GM12872 (cell line): ENCODE data around the gene AP5B1.

Source experiments
- TF ChIP-seq, protein P1 (sequence below): IDR thresholded peaks from 3 replicates; pipeline ENCODE4 v1.5.1; 2011; ENCODE audit warnings: low read depth, mild to moderate bottlenecking, low read length, moderate library complexity; ENCODE audit not compliant: insufficient read depth

The AP5B1 gene

DNA sequence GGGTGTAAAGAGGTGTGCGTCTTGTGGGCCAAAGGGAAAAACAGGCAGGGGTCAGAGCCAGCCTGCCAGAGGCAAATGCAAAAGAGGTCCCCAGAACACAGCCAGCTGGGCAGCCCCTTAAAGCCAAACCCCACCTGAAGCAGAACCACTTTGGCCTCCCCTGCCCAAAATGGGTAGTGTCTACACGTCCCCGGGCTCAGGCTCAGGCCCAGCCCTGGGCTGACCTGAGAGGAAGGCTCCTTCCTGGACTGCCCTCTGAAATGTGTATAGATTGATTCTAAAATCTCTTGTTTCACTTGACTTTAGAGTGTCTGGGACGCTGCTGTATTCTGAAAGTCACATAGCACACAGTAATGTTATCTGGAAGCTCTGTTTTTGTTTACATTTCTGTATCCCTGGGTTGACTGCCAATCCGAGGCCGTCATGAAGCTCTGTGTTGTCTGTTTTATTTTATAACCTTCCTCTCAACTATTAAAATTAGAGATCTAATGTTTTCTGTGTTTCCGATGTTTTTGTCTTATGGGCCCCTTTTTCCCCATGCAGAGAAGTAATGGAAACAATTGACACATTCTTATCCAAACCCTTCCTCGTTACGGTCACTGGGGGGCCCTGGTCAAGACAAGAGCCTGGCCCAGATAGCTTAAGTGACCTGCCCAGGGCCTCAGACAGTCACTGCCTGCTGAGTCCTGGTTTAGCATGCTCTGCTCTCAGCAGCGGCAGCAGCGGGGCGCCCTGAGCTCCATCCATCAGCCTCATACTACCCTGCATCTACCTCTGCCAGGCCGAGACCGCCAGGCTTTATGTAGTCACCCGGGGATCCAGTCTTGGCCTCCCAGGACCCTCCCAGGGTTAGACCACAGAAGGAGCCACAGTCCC is 16.2 kb upstream of the AP5B1 start:
- TF ChIP-seq, protein P1, sequence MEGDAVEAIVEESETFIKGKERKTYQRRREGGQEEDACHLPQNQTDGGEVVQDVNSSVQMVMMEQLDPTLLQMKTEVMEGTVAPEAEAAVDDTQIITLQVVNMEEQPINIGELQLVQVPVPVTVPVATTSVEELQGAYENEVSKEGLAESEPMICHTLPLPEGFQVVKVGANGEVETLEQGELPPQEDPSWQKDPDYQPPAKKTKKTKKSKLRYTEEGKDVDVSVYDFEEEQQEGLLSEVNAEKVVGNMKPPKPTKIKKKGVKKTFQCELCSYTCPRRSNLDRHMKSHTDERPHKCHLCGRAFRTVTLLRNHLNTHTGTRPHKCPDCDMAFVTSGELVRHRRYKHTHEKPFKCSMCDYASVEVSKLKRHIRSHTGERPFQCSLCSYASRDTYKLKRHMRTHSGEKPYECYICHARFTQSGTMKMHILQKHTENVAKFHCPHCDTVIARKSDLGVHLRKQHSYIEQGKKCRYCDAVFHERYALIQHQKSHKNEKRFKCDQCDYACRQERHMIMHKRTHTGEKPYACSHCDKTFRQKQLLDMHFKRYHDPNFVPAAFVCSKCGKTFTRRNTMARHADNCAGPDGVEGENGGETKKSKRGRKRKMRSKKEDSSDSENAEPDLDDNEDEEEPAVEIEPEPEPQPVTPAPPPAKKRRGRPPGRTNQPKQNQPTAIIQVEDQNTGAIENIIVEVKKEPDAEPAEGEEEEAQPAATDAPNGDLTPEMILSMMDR = no peak

DNA sequence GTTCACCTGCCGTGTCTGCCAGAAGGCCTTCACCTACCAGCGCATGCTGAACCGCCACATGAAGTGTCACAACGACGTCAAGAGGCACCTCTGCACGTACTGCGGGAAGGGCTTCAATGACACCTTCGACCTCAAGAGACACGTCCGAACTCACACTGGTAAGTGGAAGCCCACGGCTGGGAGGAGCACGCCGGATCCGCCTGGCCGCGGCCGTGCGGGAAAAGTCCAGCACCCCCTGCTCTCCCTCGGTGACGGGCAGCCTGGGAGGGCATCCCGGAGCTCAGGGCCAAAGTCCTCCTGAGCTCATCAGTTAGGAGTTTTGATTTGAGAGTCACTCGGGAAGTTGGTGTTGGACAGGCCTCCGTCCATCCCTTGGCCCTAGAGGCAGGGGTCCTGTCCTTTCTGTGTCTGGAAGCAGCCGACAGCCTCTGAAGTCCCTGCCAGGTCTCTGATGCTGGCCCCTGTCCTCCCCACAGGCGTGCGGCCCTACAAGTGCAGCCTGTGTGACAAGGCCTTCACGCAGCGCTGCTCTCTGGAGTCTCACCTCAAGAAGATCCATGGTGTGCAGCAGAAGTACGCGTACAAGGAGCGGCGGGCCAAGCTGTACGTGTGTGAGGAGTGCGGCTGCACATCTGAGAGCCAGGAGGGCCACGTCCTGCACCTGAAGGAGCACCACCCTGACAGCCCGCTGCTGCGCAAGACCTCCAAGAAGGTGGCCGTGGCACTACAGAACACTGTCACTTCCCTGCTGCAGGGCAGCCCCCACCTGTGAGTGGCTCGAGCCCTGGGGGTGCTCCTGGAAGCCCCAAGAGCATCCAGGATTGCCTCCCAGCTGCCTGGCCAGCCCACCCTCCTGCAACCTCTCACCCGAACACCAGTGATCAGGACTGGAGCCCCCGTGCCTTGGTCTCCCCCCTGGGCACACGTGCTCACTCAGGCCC is 14.1 kb upstream of the AP5B1 start:
- TF ChIP-seq, protein P1 = no peak

DNA sequence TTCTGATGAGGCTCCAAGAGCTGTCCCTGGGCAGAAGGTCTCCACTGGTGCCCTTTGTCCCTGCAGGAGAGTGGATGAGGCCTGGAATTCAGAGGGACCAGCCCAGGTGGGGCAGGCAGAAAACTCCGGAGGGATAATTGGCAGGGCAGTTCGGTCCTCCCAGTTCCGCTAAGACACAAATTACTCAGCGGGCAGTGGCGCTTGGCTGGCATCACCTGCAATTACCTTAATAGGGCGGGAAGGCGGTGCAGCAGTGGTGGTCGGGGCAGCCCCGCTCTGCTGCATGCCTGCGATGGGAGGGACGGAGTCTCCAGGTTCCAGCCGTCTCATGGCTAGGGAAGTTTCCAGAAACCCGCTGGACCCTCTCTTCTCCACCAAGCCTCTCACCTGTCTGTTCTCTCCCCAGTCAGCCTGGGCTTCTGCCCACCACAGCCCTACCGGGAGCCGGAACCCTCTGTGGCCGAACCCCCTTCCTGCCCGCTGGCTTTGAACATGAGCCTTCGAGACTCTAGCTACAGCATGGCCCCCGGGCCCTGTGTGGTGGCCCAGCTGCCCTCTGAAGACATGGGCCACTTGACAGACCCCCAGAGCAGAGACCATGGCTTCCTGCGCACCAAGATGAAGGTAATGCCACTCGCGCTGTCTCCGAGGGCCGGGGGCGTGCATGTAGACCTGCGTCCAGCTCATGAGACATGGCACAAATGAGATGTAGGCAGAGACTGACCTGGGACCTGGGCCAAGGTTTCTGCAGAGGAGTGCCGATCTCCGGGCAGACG is 13.0 kb upstream of the AP5B1 start:
- TF ChIP-seq, protein P1 = no peak

DNA sequence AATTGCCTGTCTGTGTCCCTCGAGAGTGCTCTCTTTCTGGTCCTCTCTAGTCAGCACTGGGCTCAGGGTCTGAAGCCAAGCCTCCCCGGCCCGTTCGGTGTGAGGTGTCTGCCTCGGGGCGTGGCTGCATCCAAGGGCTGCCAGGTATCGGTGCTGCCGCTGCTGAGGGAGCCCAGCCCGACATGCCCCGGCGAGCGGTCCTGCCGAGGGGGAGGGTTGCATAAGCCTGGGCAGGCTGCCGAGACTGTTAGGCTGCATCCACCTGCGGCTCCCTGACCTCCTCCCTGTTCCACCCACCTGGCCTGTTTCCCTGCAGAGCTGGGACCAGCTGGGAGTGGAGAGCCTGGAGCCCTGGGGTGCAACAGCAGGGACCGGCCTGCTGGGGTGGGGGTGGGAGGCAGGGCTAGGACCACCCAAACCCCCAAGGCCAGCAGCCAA is 12.4 kb upstream of the AP5B1 start:
- TF ChIP-seq, protein P1 = no peak

DNA sequence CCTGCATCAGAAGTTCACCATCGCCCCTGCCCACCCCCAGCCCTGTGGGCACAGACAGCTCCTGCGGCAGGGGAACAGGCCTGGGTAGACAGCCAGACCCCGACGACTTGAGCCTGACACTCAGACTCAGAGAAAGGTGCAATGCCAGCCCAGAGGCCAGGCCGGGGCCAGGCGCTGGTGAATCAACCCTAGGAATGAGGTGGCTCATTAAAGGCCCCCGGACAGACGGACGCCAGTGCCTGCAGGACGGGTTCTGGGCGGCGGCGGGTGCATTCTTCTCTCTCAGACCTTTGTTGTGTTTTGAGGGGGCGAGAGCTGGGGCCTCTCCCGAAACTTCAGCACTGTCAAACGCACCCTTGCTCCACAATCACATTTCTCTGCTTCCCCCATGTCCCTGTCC is 11.7 kb upstream of the AP5B1 start:
- TF ChIP-seq, protein P1 = no peak

DNA sequence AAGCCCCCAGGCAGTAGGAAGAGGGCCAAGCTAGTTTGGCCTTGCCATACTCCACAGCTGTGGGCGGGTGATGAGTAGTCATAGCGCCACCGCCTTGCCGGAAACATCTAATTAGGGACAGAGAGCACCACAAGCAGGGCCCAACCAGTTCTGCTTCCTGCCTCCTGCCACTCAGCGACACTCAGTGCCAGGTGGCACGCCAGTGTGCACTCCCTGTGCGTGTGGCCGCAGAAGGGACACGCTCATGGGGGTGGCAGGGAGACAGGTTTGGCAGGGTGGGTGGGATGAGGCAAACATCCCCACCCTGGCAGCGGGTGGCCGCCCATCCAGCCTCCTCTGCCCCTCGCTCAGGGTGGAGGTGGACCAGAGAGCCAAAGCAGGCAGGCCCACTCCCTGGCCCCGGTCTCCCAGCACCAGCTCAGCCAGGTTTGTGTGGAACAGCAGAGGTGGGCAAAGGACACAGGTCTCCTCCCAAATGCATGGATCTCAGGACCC is 11.0 kb upstream of the AP5B1 start:
- TF ChIP-seq, protein P1 = no peak
